HL-60/S4 treated with retinoic acid at 250 ng/mL for 4 days and 3 days (cell line): ENCODE data around the gene KLK11.

Source experiments
- in situ Hi-C: fragments of 300-500 bp; cut with MboI; formaldehyde crosslinking; loops from 2 replicates; pipeline ENCODE4 v1.7.0; 2022; ENCODE audit warnings: low sequenced_read_pairs

KLK11 gene

DNA sequence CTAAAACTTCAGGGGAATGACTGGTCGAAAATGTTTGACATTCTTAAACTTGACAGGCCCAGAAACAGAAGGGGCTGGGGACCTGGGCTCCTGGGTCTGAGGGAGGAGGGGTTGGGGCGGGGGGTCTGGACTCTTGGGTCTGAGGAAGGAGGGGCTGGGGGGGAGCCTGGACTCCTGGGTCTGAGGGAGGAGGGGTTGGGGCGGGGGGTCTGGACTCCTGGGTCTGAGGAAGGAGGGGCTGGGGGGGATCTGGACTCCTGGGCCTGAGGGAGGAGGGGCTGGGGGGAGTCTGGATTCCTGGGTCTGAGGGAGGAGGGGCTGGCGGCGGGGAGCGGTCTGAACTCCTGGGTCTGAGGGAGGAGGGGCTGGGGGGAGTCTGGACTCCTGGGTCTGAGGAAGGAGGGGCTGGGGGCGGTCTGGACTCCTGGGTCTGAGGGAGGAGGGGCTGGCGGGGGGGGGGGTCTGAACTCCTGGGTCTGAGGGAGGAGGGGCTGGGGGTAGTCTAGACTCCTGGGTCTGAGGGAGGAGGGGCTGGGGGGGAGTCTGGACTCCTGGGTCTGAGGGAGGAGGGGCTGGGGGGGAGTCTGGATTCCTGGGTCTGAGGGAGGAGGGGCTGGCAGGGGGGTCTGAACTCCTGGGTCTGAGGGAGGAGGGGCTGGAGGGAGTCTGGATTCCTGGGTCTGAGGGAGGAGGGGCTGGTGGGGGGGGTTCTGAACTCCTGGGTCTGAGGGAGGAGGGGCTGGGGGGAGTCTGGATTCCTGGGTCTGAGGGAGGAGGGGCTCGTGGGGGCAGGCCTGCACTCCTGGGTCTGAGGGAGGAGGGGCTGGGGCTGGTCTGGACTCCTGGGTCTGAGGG, 51.5 kb downstream of the KLK11 start:
- in situ Hi-C loops: no loop called here

DNA sequence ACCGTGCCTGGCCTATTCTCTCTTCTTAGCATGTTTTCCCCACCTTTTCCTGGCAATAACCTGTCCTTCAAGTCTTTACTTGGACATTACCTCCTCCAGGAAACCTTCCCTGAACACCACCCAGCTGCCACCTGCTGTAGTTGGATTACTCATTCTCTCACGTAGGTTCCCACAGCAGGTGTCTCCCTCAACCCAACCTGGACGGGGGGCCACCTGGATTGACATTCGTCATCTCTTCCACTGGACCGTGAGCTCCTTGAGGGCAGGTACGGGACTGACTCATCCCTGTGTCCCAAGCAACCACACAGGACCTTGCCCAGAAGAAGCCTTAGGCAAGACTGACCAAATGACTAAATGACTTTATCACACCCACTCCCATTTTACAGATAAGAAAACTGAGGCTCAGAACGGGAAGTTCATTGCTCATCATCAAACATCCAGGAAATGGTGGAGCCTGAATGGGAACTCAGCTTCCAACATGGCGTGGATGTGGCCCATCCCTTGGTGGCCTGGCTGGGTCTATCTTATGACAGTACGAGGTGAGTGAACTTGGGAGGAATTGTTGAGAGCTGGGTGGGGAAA, 53.5 kb downstream of the KLK11 start:
- in situ Hi-C loops: no loop called here
